ENCODE results near the gene UBXN10. TPM values are rescaled to one million over a fixed set of nuclear protein-coding genes. Genes with fewer than 3 reads are reported as not detected.

The UBXN10 gene
- total RNA-seq, 1 donor from 2014 or later: not detected

DNA sequence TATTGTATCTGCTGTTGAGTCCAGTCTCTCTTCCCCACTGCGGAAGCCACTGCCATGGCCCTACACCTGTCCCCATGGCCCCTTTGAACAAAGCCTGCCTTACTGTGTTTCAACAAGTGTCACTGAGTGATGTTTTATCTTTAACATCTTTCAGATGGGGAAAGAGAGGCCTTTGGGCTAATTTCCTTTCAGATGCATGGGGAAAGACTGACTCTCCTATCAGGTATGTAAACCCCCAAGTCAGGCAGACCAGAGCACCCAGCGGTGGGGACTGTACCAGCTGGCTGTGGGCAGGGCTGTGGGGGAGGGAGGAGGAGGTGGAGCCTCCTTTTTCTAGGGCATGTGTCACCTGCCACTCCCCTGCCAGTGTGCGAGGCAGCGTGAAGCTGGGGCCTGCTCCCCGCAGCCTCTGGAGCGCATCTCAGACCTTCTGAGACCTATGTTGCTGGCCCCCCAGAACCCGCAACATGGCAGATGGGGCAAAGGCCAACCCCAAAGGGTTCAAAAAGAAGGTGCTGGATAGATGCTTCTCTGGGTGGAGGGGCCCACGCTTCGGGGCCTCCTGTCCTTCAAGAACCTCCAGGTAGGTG, 46.8 kb upstream of the UBXN10 start, which contains the start of gene PLA2G2F:
PLA2G2F (plus strand) TSS at position 363 of the 590 bp plus-strand sequence; CDS start at position 468, 105 bp downstream.
- Histone ChIP-seq H3K9me3 (no peaks in the 10 kb centered on the region), H3K27me3 (no peaks in the 10 kb centered on the region), H3K4me1 (no peaks in the 10 kb centered on the region), H3K27ac (no peak within 1 kb of the TSS), H3K36me3 (no peaks in the 10 kb centered on the region), H3K4me3 (no peak within 1 kb of the TSS)
- DNase-seq (ENCODE audit: low spot score in 2 of 2): no peak
- intact Hi-C loops (cut with DNase I): no loop called here
- TF ChIP-seq, protein P1, sequence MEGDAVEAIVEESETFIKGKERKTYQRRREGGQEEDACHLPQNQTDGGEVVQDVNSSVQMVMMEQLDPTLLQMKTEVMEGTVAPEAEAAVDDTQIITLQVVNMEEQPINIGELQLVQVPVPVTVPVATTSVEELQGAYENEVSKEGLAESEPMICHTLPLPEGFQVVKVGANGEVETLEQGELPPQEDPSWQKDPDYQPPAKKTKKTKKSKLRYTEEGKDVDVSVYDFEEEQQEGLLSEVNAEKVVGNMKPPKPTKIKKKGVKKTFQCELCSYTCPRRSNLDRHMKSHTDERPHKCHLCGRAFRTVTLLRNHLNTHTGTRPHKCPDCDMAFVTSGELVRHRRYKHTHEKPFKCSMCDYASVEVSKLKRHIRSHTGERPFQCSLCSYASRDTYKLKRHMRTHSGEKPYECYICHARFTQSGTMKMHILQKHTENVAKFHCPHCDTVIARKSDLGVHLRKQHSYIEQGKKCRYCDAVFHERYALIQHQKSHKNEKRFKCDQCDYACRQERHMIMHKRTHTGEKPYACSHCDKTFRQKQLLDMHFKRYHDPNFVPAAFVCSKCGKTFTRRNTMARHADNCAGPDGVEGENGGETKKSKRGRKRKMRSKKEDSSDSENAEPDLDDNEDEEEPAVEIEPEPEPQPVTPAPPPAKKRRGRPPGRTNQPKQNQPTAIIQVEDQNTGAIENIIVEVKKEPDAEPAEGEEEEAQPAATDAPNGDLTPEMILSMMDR (IDR thresholded peaks at IDR 0.05): no peak

DNA sequence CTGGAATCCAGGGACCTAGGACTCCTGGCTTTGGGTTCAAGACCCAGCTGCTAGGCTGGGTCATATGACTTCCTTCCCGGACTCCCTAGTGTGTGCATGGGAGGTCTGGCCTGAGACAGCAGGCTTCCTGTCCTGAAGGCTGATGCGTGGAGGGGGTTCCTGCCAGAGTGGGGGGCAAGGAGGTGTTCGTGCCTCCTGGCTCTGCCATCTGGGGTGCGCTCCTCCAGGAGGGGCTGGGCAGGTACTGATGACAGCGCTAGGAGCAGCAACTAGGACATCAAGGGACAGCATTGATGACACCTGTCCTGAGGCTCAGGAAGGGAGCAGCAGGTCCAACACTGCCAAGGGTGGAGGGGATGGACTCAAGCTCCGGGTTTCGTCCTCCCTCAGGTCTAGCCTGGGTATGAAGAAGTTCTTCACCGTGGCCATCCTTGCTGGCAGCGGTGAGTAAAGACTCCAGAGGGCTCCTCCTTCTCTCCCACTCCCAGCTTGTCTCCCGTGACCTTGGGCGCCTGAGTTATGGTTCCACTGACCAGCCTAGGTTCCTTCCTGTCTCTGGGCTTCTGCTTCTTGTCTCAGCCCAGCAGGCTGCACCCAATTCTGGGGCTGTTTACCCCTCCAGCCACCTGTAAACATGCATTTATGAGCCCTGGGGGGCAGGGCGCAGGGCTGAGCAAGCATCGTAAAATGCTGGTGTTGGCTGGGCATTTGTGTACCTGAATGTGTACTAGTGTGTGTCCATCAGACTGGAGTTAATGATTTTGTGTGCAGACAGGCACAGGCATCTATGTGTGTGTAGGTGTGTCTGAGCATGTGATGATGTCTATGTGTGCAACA, 45.9 kb upstream of the UBXN10 start:
- no peak for DNase-seq (ENCODE audit: low spot score in 2 of 2)
- intact Hi-C loops (cut with DNase I): no loop called here
- Histone ChIP-seq H3K9me3 (no peaks in the 10 kb centered on the region), H3K4me1 (no peaks in the 10 kb centered on the region), H3K27me3 (no peaks in the 10 kb centered on the region), H3K27ac (no peak overlapping the region), H3K36me3 (no peaks in the 10 kb centered on the region), H3K4me3 (no peak overlapping the region)
- TF ChIP-seq, protein P1 (IDR thresholded peaks at IDR 0.05): no peak

DNA sequence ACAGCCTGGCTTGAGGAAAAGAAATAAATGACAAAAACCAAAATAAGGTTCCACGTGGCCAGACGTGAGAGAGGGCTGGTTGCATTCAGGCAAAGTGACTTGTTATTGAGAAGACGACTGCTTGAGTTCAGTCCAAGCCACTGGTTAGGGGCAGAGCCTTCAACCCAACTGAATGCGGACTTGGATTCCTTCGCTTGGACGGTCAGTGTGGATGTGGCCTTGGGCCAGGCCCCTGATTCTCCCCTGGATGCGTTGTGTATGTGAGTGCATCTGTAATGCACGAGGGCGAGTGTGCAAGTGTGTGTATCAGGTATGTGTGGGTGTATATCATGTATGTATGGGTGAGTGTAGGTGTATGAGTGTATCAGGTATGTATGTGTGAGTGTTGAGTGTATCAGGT, 44.9 kb upstream of the UBXN10 start:
- no peak for DNase-seq (ENCODE audit: low spot score in 2 of 2)
- intact Hi-C loops (cut with DNase I): no loop called here
- no peaks in the 10 kb centered on the region for H3K27me3 ChIP-seq

DNA sequence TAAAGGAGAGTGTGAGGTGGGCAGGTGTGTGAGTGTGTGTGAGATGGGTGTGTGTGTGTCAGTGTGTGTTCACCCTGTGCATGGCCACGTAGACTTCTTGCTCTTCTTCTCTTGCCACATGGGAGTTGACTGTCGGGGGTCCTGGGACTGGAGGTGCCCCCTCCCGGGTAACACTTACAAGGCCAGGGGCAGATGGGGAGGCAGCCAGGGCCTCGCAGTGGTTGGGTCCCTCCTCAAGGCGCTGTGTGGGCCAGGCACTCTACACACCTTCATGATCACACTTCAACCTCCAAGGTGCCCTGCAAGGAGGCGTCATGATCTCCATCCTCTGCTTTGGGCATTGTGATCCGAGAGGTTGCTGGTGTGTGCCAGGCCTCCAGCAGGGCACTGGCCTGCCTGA, 44.4 kb upstream of the UBXN10 start:
- Histone ChIP-seq H3K27me3 (no peaks in the 10 kb centered on the region), H3K4me3 (no peak overlapping the region), H3K27ac (no peak overlapping the region), H3K4me1 (no peaks in the 10 kb centered on the region), H3K36me3 (no peaks in the 10 kb centered on the region), H3K9me3 (no peaks in the 10 kb centered on the region)
- no peak for DNase-seq (ENCODE audit: low spot score in 2 of 2)
- TF ChIP-seq, protein P1 (IDR thresholded peaks at IDR 0.05): no peak
- intact Hi-C loops (cut with DNase I): no loop called here

More for the DNA sequence above, 44.9 kb upstream of the UBXN10 start:
- no peaks in the 10 kb centered on the region for H3K9me3 ChIP-seq
- TF ChIP-seq, protein P1 (IDR thresholded peaks at IDR 0.05): no peak
- H3K36me3 ChIP-seq: no peaks in the 10 kb centered on the region
- H3K4me3 ChIP-seq: no peak overlapping the region
- no peak overlapping the region for H3K27ac ChIP-seq
- no peaks in the 10 kb centered on the region for H3K4me1 ChIP-seq

DNA sequence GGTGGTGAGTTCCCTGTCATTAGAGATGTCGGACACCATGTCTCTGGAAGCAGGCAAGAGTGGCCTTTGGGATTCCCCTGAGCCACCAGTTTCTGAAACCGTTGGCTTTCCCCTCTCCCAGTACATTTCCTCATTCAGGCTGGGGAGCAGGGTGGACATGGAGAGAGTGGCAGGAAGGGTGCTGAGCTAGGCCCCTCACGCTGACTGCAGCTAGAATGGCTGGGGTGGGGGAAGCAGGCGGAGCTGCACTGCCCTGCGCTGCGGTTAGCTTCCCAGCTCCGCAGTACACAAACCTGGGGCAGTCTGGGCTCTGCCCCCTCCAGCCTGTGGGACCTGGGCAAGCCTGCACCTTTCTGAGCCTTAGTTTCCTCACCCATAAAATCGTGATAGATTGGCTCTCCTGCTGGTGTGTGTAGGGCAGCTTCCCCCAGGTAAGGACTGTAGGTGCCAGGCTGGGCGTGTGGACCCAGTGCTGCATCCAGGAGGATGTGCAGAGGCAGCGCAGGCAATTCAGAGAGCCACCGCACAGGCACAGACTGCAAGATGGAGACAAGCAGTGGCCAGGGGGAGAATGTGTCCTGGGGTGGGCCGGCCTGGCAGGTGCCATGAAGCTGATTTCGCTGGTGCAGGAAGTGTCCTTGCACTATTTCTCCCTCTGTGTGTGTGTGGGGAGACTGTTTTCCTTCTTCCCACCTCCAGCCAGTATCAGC, 43.7 kb upstream of the UBXN10 start:
- no peaks in the 10 kb centered on the region for H3K9me3 ChIP-seq
- H3K4me1 ChIP-seq: no peaks in the 10 kb centered on the region
- no peak overlapping the region for H3K27ac ChIP-seq
- no peak overlapping the region for H3K4me3 ChIP-seq
- TF ChIP-seq, protein P1 (IDR thresholded peaks at IDR 0.05): no peak
- DNase-seq (ENCODE audit: low spot score in 2 of 2): no peak
- no peaks in the 10 kb centered on the region for H3K36me3 ChIP-seq
- intact Hi-C loops (cut with DNase I): no loop called here
- no peaks in the 10 kb centered on the region for H3K27me3 ChIP-seq

Measured in ascending aorta (tissue), 2 donors.